ENCODE results near the gene YRDC.

YRDC gene

GRCh38 chr1:37840711-37841110, 32.7 kb upstream of the YRDC start:
- H3K36me3 ChIP-seq (ENCODE audit: control insufficient read depth in 4 of 4, insufficient read depth in 4 of 4, low read length in 3 of 4), result peaks cover 4 to 46% (median 29%) of the 10 kb centered on the region in 4 experiments
- H3K27me3 ChIP-seq (replicated peaks in 2 of 5; ENCODE audit: control insufficient read depth in 4 of 5, insufficient read depth in 5 of 5, low read length in 4 of 5), result no peaks in the 10 kb centered on the region
- DNase-seq, result no peak
- peaks cover 0 to 13% (median 2%) of the 10 kb centered on the region in 4 experiments for H3K4me1 ChIP-seq (ENCODE audit: control extremely low read depth in 1 of 4, control insufficient read depth in 4 of 4, insufficient read depth in 4 of 4, low read length in 3 of 4)
- H3K4me3 ChIP-seq (ENCODE audit: control insufficient read depth in 1 of 7, extremely low read depth in 1 of 7, insufficient read depth in 4 of 7, low read depth in 2 of 7, low read length in 6 of 7), result no peak overlapping the region
- ChIA-PET CTCF (interaction anchor here (0.9 to 3.5 kb wide), 3 partner anchors 19 to 237 kb away, joined by 3 to 10 read pairs (median 3); partner anchors contain the start of gene MTF1), POLR2A (no interaction called here)
- 100% methylated on average over 1 of the region's 1 CpG for WGBS (ENCODE audit: insufficient coverage)
- H3K9me3 ChIP-seq (ENCODE audit: control extremely low read depth in 1 of 5, control insufficient read depth in 4 of 5, insufficient read depth in 2 of 5, low read depth in 1 of 5, low read length in 4 of 5), result no peaks in the 10 kb centered on the region
- H3K27ac ChIP-seq (ENCODE audit: insufficient read depth in 1 of 2, low read depth in 1 of 2, low read length in 2 of 2, poor library complexity in 1 of 2, severe bottlenecking in 2 of 2), result no peak overlapping the region

- Histone ChIP-seq H3K9me3 (ENCODE audit: control extremely low read depth in 1 of 5, control insufficient read depth in 4 of 5, insufficient read depth in 2 of 5, low read depth in 1 of 5, low read length in 4 of 5) (no peaks in the 10 kb centered on the region), H3K27me3 (replicated peaks in 2 of 5; ENCODE audit: control insufficient read depth in 4 of 5, insufficient read depth in 5 of 5, low read length in 4 of 5) (no peaks in the 10 kb centered on the region), H3K4me3 (ENCODE audit: control insufficient read depth in 1 of 7, extremely low read depth in 1 of 7, insufficient read depth in 4 of 7, low read depth in 2 of 7, low read length in 6 of 7) (no peak overlapping the region), H3K36me3 (ENCODE audit: control insufficient read depth in 4 of 4, insufficient read depth in 4 of 4, low read length in 3 of 4) (peaks cover 9 to 56% (median 34%) of the 10 kb centered on the region in 4 experiments), H3K27ac (ENCODE audit: insufficient read depth in 1 of 2, low read depth in 1 of 2, low read length in 2 of 2, poor library complexity in 1 of 2, severe bottlenecking in 2 of 2) (no peak overlapping the region), H3K4me1 (ENCODE audit: control extremely low read depth in 1 of 4, control insufficient read depth in 4 of 4, insufficient read depth in 4 of 4, low read length in 3 of 4) (peaks cover 0 to 4% (median 0%) of the 10 kb centered on the region in 4 experiments)
- ChIA-PET POLR2A (no interaction called here), CTCF (interaction anchor here (0.7 to 3.5 kb wide), 3 partner anchors 11 to 20 kb away, joined by 3 to 10 read pairs (median 3); partner anchors contain the start of gene MTF1)
- DNase-seq, result no peak
- 96% methylated on average over 10 of the region's 10 CpGs for WGBS (ENCODE audit: insufficient coverage)
These were observed 31.7 kb upstream of the YRDC start for GRCh38 chr1:37839676-37840075.

GRCh38 chr1:37836788-37837187, 28.8 kb upstream of the YRDC start:
- POLR2A ChIA-PET, result no interaction called here
- Histone ChIP-seq H3K27ac (ENCODE audit: insufficient read depth in 1 of 2, low read depth in 1 of 2, low read length in 2 of 2, poor library complexity in 1 of 2, severe bottlenecking in 2 of 2) (no peak overlapping the region), H3K36me3 (ENCODE audit: control insufficient read depth in 4 of 4, insufficient read depth in 4 of 4, low read length in 3 of 4) (peaks cover 16 to 71% (median 48%) of the 10 kb centered on the region in 4 experiments), H3K4me3 (ENCODE audit: control insufficient read depth in 1 of 7, extremely low read depth in 1 of 7, insufficient read depth in 4 of 7, low read depth in 2 of 7, low read length in 6 of 7) (no peak overlapping the region), H3K4me1 (ENCODE audit: control extremely low read depth in 1 of 4, control insufficient read depth in 4 of 4, insufficient read depth in 4 of 4, low read length in 3 of 4) (no peaks in the 10 kb centered on the region), H3K9me3 (ENCODE audit: control extremely low read depth in 1 of 5, control insufficient read depth in 4 of 5, insufficient read depth in 2 of 5, low read depth in 1 of 5, low read length in 4 of 5) (no peaks in the 10 kb centered on the region), H3K27me3 (replicated peaks in 2 of 5; ENCODE audit: control insufficient read depth in 4 of 5, insufficient read depth in 5 of 5, low read length in 4 of 5) (no peaks in the 10 kb centered on the region)
- CTCF ChIA-PET, result interaction anchor here (1.0 to 1.3 kb wide), 2 partner anchors 20 to 29 kb away, joined by 3 to 4 read pairs; partner anchors contain the start of genes C1orf122 and YRDC
- 0% methylated on average over 1 of the region's 3 CpGs for WGBS (ENCODE audit: insufficient coverage)
- DNase-seq, result no peak

GRCh38 chr1:37831809-37832208, 23.8 kb upstream of the YRDC start:
- no peaks in the 10 kb centered on the region for H3K27me3 ChIP-seq (replicated peaks in 2 of 5; ENCODE audit: control insufficient read depth in 4 of 5, insufficient read depth in 5 of 5, low read length in 4 of 5)
- no peaks in the 10 kb centered on the region for H3K4me1 ChIP-seq (ENCODE audit: control extremely low read depth in 1 of 4, control insufficient read depth in 4 of 4, insufficient read depth in 4 of 4, low read length in 3 of 4)
- no CpG with 5 or more reads among the region's 2 CpGs for WGBS (ENCODE audit: insufficient coverage)
- ChIA-PET CTCF (interaction anchor here (1.5 to 1.6 kb wide), 2 partner anchors 9 to 28 kb away, joined by 3 to 4 read pairs; no protein-coding TSS in a partner anchor), POLR2A (no interaction called here)
- no peak overlapping the region for H3K27ac ChIP-seq (ENCODE audit: insufficient read depth in 1 of 2, low read depth in 1 of 2, low read length in 2 of 2, poor library complexity in 1 of 2, severe bottlenecking in 2 of 2)
- H3K4me3 ChIP-seq (ENCODE audit: control insufficient read depth in 1 of 7, extremely low read depth in 1 of 7, insufficient read depth in 4 of 7, low read depth in 2 of 7, low read length in 6 of 7), result no peak overlapping the region
- H3K9me3 ChIP-seq (ENCODE audit: control extremely low read depth in 1 of 5, control insufficient read depth in 4 of 5, insufficient read depth in 2 of 5, low read depth in 1 of 5, low read length in 4 of 5), result no peaks in the 10 kb centered on the region
- peaks cover 23 to 63% (median 36%) of the 10 kb centered on the region in 4 experiments for H3K36me3 ChIP-seq (ENCODE audit: control insufficient read depth in 4 of 4, insufficient read depth in 4 of 4, low read length in 3 of 4)
- no peak for DNase-seq

- no peak for DNase-seq
- H3K4me3 ChIP-seq (ENCODE audit: control insufficient read depth in 1 of 7, extremely low read depth in 1 of 7, insufficient read depth in 4 of 7, low read depth in 2 of 7, low read length in 6 of 7), result no peak overlapping the region
- no peaks in the 10 kb centered on the region for H3K27me3 ChIP-seq (replicated peaks in 2 of 5; ENCODE audit: control insufficient read depth in 4 of 5, insufficient read depth in 5 of 5, low read length in 4 of 5)
- no peak overlapping the region for H3K27ac ChIP-seq (ENCODE audit: insufficient read depth in 1 of 2, low read depth in 1 of 2, low read length in 2 of 2, poor library complexity in 1 of 2, severe bottlenecking in 2 of 2)
- ChIA-PET CTCF (interaction anchor here (1.5 to 1.6 kb wide), 2 partner anchors 8 to 29 kb away, joined by 3 to 4 read pairs; no protein-coding TSS in a partner anchor), POLR2A (no interaction called here)
- 100% methylated on average over 4 of the region's 4 CpGs for WGBS (ENCODE audit: insufficient coverage)
- H3K4me1 ChIP-seq (ENCODE audit: control extremely low read depth in 1 of 4, control insufficient read depth in 4 of 4, insufficient read depth in 4 of 4, low read length in 3 of 4), result no peaks in the 10 kb centered on the region
- H3K9me3 ChIP-seq (ENCODE audit: control extremely low read depth in 1 of 5, control insufficient read depth in 4 of 5, insufficient read depth in 2 of 5, low read depth in 1 of 5, low read length in 4 of 5), result no peaks in the 10 kb centered on the region
- H3K36me3 ChIP-seq (ENCODE audit: control insufficient read depth in 4 of 4, insufficient read depth in 4 of 4, low read length in 3 of 4), result peaks cover 23 to 63% (median 40%) of the 10 kb centered on the region in 4 experiments
These were observed 23.1 kb upstream of the YRDC start for GRCh38 chr1:37831109-37831508.

GRCh38 chr1:37828410-37829074, 20.5 kb upstream of the YRDC start:
- Histone ChIP-seq H3K27me3 (replicated peaks in 2 of 5; ENCODE audit: control insufficient read depth in 4 of 5, insufficient read depth in 5 of 5, low read length in 4 of 5) (no peaks in the 10 kb centered on the region), H3K27ac (ENCODE audit: insufficient read depth in 1 of 2, low read depth in 1 of 2, low read length in 2 of 2, poor library complexity in 1 of 2, severe bottlenecking in 2 of 2) (no peak overlapping the region), H3K9me3 (ENCODE audit: control extremely low read depth in 1 of 5, control insufficient read depth in 4 of 5, insufficient read depth in 2 of 5, low read depth in 1 of 5, low read length in 4 of 5) (no peaks in the 10 kb centered on the region), H3K36me3 (ENCODE audit: control insufficient read depth in 4 of 4, insufficient read depth in 4 of 4, low read length in 3 of 4) (peaks cover 15 to 48% (median 30%) of the 10 kb centered on the region in 4 experiments), H3K4me1 (ENCODE audit: control extremely low read depth in 1 of 4, control insufficient read depth in 4 of 4, insufficient read depth in 4 of 4, low read length in 3 of 4) (no peaks in the 10 kb centered on the region), H3K4me3 (ENCODE audit: control insufficient read depth in 1 of 7, extremely low read depth in 1 of 7, insufficient read depth in 4 of 7, low read depth in 2 of 7, low read length in 6 of 7) (no peak overlapping the region)
- CTCF ChIA-PET, result interaction anchor here (1.1 to 1.6 kb wide), 2 partner anchors 9 to 16 kb away, joined by 3 read pairs; no protein-coding TSS in a partner anchor
- WGBS (ENCODE audit: insufficient coverage), result 81% methylated on average over 6 of the region's 12 CpGs
- POLR2A ChIA-PET, result interaction anchor here (0.6 kb wide), 2 partner anchors 522 to 1505 kb away, joined by 3 read pairs; no protein-coding TSS in a partner anchor
- no peak for DNase-seq

GRCh38 chr1:37825506-37825905, 17.5 kb upstream of the YRDC start:
- ChIA-PET CTCF (no interaction called here), POLR2A (no interaction called here)
- H3K4me1 ChIP-seq (ENCODE audit: control extremely low read depth in 1 of 4, control insufficient read depth in 4 of 4, insufficient read depth in 4 of 4, low read length in 3 of 4), result no peaks in the 10 kb centered on the region
- no peaks in the 10 kb centered on the region for H3K9me3 ChIP-seq (ENCODE audit: control extremely low read depth in 1 of 5, control insufficient read depth in 4 of 5, insufficient read depth in 2 of 5, low read depth in 1 of 5, low read length in 4 of 5)
- H3K4me3 ChIP-seq (ENCODE audit: control insufficient read depth in 1 of 7, extremely low read depth in 1 of 7, insufficient read depth in 4 of 7, low read depth in 2 of 7, low read length in 6 of 7), result no peak overlapping the region
- H3K36me3 ChIP-seq (ENCODE audit: control insufficient read depth in 4 of 4, insufficient read depth in 4 of 4, low read length in 3 of 4), result peaks cover 6 to 49% (median 41%) of the 10 kb centered on the region in 4 experiments
- peak in 1 of 3 donors; percentile 9 for DNase-seq
- H3K27ac ChIP-seq (ENCODE audit: insufficient read depth in 1 of 2, low read depth in 1 of 2, low read length in 2 of 2, poor library complexity in 1 of 2, severe bottlenecking in 2 of 2), result no peak overlapping the region
- no peaks in the 10 kb centered on the region for H3K27me3 ChIP-seq (replicated peaks in 2 of 5; ENCODE audit: control insufficient read depth in 4 of 5, insufficient read depth in 5 of 5, low read length in 4 of 5)
- WGBS (ENCODE audit: insufficient coverage), result no CpG with 5 or more reads among the region's 2 CpGs
